WTC11 (cell line): ENCODE data around the gene ACACA. TPM values are rescaled to one million over a fixed set of nuclear protein-coding genes. Genes with fewer than 3 reads are reported as not detected.

Experiments
- ATAC-seq: fragments of 200-7000 bp; cut with Tn5 transposase; 2 replicates; pipeline ENCODE4 v1.10.0; 2021; ENCODE audit warnings: mild to moderate bottlenecking, moderate library complexity
- CTCF ChIA-PET: fragments of 300-600 bp; sonication (Branson Sonifier 250); formaldehyde crosslinking; loops from one replicate; lab custom pipeline; 2021; ENCODE audit warnings: antibody characterized with exemption; lab: Charles Lee
- POLR2A ChIA-PET: fragments of 350-600 bp; sonication (Branson Sonifier 250); formaldehyde crosslinking; loops from one replicate; lab custom pipeline; 2021; ENCODE audit warnings: antibody characterized with exemption; lab: Charles Lee
- DNase-seq: peaks from one replicate; pipeline ENCODE4 v3.0.0; 2021; ENCODE audit warnings: low spot score
- H3K27ac Mint-ChIP-seq: 2 replicates; pipeline ENCODE4 v1.8.0; 2021; ENCODE audit warnings: mixed read lengths
- H3K27me3 Mint-ChIP-seq: 2 replicates; pipeline ENCODE4 v1.8.0; 2021; ENCODE audit warnings: low read depth, mild to moderate bottlenecking, moderate library complexity, mixed read lengths
- H3K36me3 Mint-ChIP-seq: 2 replicates; pipeline ENCODE4 v1.8.0; 2021; ENCODE audit warnings: mixed read lengths
- H3K4me1 Mint-ChIP-seq: 2 replicates; pipeline ENCODE4 v1.8.0; 2022; ENCODE audit warnings: mixed read lengths
- H3K4me3 Mint-ChIP-seq: 2 replicates; pipeline ENCODE4 v1.8.0; 2021; ENCODE audit warnings: mild to moderate bottlenecking, moderate library complexity, mixed read lengths
- H3K9me3 Mint-ChIP-seq: 2 replicates; pipeline ENCODE4 v1.8.0; 2021; ENCODE audit warnings: mixed read lengths
- ATF6 ChIP-seq: sonication (generic); formaldehyde crosslinking; IDR thresholded peaks from 2 replicates; pipeline ENCODE4 v1.8.1; 2023; ENCODE audit warnings: mild to moderate bottlenecking, missing genetic modification reagents
- CDX4 ChIP-seq: fragments of 250-450 bp; sonication (Bioruptor Pico); IDR thresholded peaks from 2 replicates; pipeline ENCODE4 v1.9.0; 2021; ENCODE audit warnings: moderate library complexity, mild to moderate bottlenecking, inconsistent platforms, borderline replicate concordance
- CTCF ChIP-seq: fragments of 200-600 bp; IDR thresholded peaks from 2 replicates; pipeline ENCODE4 v1.8.0; 2022; ENCODE audit warnings: antibody characterized with exemption
- E2F5 ChIP-seq: sonication (generic); formaldehyde crosslinking; IDR thresholded peaks from 2 replicates; pipeline ENCODE4 v1.8.1; 2022; ENCODE audit warnings: mild to moderate bottlenecking, moderate library complexity, missing genetic modification reagents
- ETV6 ChIP-seq: sonication (generic); formaldehyde crosslinking; IDR thresholded peaks from 2 replicates; pipeline ENCODE4 v1.8.1; 2022; ENCODE audit warnings: mild to moderate bottlenecking, missing genetic modification reagents
- HMGA2 ChIP-seq: fragments of 250-450 bp; sonication (Bioruptor Pico); IDR thresholded peaks from 2 replicates; pipeline ENCODE4 v1.4.0; 2021; ENCODE audit warnings: mild to moderate bottlenecking, moderate library complexity
- JAZF1 ChIP-seq: fragments of 250-450 bp; sonication (Bioruptor Pico); IDR thresholded peaks from 2 replicates; pipeline ENCODE4 v1.9.0; 2021; ENCODE audit warnings: moderate library complexity, mild to moderate bottlenecking, inconsistent platforms
- JUN ChIP-seq: sonication (generic); formaldehyde crosslinking; IDR thresholded peaks from 2 replicates; pipeline ENCODE4 v1.8.0; 2023; ENCODE audit warnings: mild to moderate bottlenecking, missing genetic modification reagents
- PRDM15 ChIP-seq: sonication (generic); formaldehyde crosslinking; IDR thresholded peaks from 2 replicates; pipeline ENCODE4 v1.8.0; 2022; ENCODE audit warnings: missing genetic modification reagents
- SMAD4 ChIP-seq: sonication (generic); formaldehyde crosslinking; IDR thresholded peaks from 2 replicates; pipeline ENCODE4 v1.8.0; 2022; ENCODE audit warnings: mild to moderate bottlenecking, missing genetic modification reagents
- ZNF232 ChIP-seq: sonication (generic); formaldehyde crosslinking; IDR thresholded peaks from 2 replicates; pipeline ENCODE4 v1.8.0; 2022; ENCODE audit warnings: mild to moderate bottlenecking, missing genetic modification reagents
- ZNF425 ChIP-seq: fragments of 250-450 bp; sonication (Bioruptor Pico); conservative IDR thresholded peaks from 2 replicates; pipeline ENCODE4 v1.9.0; 2021; ENCODE audit warnings: mild to moderate bottlenecking
- ZNF512 ChIP-seq: sonication (generic); formaldehyde crosslinking; IDR thresholded peaks from 2 replicates; pipeline ENCODE4 v1.8.1; 2022; ENCODE audit warnings: missing genetic modification reagents, borderline replicate concordance
- total RNA-seq: library from RNA; stranded (reverse); gene quantifications from 3 replicates; pipeline ENCODE4 v1.2.3, GENCODE V29; 2021

ACACA gene
- total RNA-seq, 1 experiment from 2014 or later, result 167 TPM

GRCh38 chr17:37422971-37423625 lies 16.5 kb upstream of the ACACA start (continued):
- TF ChIP-seq ZNF425 (no peak), ZNF512 (no peak), JUN (CRISPR knock-in tag) (no peak), HMGA2 (CRISPR knock-in tag) (no peak), ZNF232 (no peak), CTCF (no peak)
- TF ChIP-seq, all 79 proteins: peak for 0

- no peak overlapping the region for H3K27ac Mint-ChIP-seq
- ChIA-PET CTCF (interaction anchor here (2.4 kb wide), 1 partner anchor 44 kb away, joined by 6 read pairs; no protein-coding TSS in a partner anchor), POLR2A (no interaction called here)
- H3K9me3 Mint-ChIP-seq, result peaks cover 5% of the 10 kb centered on the region; the same call in 1 of the 2 replicates
- no peak overlapping the region for H3K4me3 Mint-ChIP-seq
- DNase-seq (no peak), ATAC-seq (no peak)
- peaks cover 25% of the 10 kb centered on the region for H3K36me3 Mint-ChIP-seq
- no peak for TF ChIP-seq PRDM15 (CRISPR knock-in tag)
- TF ChIP-seq JAZF1 (CRISPR knock-in tag), result no peak
- no peak for TF ChIP-seq ETV6 (CRISPR knock-in tag)
- TF ChIP-seq E2F5 (CRISPR knock-in tag), result no peak
- TF ChIP-seq ATF6, result no peak
- no peak for TF ChIP-seq CDX4 (CRISPR knock-in tag)
- TF ChIP-seq SMAD4, result no peak
- H3K27me3 Mint-ChIP-seq, result no peaks in the 10 kb centered on the region
- H3K4me1 Mint-ChIP-seq, result no peaks in the 10 kb centered on the region
These were observed 11.2 kb upstream of the ACACA start for GRCh38 chr17:37417852-37418251.
